HG03442 (cell line): Measurements from ENCODE around the gene G3BP1.
"Not testable (repeated sequence)": the region's sequence is repeated elsewhere in the genome, so short reads cannot be mapped to it uniquely, and the experiment has no call there.

Experiments
- ATAC-seq: cut with Tn5 transposase; IDR thresholded peaks from one replicate; pipeline ENCODE4 v1.9.1; 2021; ENCODE audit warnings: mild to moderate bottlenecking, moderate library complexity; ENCODE audit not compliant: unreplicated experiment

Gene G3BP1

GRCh38 chr5:151855701-151856100 lies 83.9 kb downstream of the G3BP1 start:
- ATAC-seq: no peak

GRCh38 chr5:151856861-151857260 lies 85.1 kb downstream of the G3BP1 start:
- ATAC-seq: no peak

- ATAC-seq: not testable (repeated sequence)
These were observed 89.1 kb downstream of the G3BP1 start for GRCh38 chr5:151860867-151861266.
